NCI-H748 treated with DMSO at 0.1 percent for 48 hours (cell line): Measurements from ENCODE around the gene PLXND1.

Experiments
- DNase-seq: peaks from one replicate; lab custom pipeline; 2025; lab: John Stamatoyannopoulos, UW

PLXND1 gene

DNA sequence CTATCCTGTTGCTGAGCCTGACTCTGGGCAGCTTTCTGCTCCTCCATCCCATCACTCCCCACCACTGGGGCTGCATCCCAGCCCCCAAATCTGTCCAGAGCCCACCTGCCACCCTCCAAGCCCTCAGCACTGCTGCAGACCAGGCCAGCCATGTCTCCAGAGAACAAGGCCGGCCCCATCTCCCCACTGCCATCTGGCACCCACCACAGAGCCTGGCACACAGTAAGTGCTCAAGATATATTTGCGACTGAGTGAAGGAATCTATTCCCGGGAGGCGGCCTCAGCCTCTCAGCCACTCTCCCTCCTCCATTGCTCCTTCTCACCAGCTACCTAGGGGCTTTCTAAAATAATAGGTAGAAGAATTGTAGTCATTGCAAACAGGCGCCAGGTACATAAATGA, 4.8 kb downstream of the PLXND1 start:
- no peak for DNase-seq

DNA sequence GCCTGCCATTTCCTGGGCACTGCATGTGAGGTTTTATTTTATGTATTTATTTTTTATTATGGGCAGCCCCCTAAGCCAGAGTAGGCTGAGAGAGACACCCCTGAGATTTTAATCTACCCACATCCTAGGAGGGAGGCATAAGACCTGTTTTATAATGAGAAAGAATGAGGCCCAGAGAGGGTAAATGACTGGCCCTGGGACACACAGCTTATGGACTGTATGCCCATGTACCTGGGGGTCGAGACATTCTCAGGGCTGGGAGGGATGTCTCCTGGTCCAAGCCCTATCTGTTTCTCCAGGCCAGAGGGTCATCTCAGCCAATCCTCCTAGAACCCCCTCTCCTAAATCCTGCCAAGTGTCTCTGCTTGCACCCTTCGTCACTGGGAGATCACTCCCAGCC, 6.1 kb downstream of the PLXND1 start:
- no peak for DNase-seq

DNA sequence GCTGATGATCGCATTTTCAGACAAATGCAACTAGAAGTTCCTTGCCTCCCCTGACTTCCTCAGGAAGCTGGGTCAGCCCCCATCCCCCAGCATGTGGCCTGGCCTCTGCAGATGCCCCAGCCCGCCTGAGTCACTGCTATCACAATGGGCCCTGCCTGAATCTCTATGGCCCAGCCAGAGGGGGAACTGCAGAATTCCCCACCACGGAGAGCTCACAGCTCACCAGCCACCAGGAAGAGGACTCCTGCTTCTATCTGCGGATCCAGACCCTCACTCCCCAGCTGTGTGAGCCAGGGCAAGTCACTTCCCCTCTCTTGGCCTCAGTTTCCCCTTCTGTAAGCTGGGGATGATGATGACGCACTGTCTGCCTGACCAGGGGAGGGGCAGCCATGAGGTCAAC, 6.9 kb downstream of the PLXND1 start:
- no peak for DNase-seq

DNA sequence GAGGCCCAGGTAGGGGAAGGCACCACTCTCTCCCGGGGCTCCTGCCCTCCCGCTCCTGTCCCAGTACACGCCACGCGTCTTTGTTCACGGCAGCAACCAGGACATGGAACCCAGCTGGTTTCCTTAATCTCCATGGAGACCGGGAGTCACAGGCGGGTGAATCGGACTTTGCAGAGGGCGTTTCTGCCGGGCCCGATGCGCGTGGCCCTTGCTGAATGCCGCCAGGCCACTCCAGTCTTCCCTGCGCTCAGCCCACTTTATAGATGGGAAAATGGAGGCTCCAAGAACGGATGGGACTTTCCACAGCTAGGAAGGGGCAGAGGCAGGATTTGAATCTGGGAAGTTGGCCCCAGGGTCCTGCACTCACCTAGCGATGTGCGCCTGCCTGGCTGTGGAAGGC, 7.4 kb downstream of the PLXND1 start:
- DNase-seq = no peak

DNA sequence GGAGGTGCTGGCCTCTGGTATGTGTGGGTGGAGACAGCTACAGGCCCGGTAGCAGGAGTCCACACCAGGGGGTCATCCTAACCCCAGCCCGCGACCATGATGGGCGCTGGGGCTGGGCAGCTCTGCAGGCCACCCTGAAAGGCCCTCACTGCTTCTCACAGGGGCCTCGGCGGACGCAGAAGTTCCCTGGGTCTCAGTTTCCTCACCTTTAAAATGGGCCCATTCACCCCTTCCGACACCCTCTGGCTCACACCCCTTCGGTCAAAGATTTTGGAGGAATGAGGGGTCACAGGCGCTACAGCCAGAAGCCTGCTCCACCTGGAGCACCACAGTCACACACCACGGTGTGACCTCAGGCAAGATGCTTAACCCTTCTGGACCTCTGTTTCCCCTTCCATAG, 8.0 kb downstream of the PLXND1 start:
- DNase-seq = no peak

DNA sequence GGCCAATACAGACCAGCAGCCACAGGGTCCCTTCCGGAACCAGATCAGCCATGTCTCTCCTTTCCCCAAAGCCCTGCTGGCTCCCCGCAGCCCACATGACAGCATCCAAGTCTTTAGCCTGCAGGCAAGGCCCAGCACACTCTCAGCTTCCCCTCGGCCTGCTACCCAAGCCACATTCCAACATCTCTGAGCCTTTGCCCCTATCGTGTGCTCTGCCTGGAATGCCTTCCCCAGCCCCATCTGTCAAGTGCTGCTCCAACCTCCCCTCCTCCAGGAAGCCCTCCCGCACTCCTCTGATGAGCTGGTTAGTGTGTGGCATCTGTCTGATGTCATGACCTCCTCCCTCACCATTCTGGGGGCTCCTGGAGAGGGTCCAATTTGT, 8.5 kb downstream of the PLXND1 start:
- DNase-seq = no peak

DNA sequence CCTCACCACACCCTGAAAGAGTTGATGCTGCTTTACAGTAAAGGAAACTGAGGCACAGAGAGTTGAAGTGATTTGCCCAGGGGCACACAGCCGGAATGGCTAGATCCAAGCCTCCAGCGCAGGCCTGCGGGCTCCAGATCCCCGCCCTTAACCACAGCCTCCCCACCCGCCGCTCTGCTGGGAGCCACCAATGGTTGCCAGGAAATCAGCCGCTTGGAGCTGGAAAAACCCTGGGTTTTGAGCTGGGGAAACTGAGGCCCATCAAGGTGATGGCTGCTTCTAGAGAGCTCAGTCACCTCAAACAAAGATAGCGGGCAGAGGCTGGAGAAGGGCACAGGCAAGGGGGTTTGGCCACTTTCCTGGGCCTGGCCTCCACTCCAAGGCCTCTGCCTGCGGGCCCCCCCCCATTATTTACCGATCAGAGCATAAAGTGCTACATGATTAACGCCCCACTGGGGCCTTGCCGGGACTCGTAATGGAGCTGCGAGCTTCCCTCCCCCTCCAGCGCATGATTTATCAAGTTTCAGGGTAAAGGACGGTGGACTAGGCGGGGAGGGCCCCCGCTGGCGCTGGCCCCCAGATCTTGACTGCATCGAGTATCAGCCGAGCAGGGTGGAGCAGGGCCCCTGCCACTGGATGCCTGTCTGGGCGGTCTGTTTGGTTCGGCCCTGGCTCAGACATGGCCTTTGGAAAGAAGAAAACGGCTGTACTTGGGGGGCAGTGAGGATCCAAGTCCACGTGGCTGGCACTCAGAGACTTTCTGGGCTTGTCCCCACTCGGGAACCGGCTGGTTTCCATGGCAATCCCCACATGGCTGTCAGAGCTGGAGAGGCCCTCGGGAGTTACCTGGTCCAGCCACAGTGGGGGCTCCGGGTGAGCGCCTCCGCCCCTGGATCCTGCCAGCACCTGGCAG, 9.1 kb downstream of the PLXND1 start:
- no peak for DNase-seq

DNA sequence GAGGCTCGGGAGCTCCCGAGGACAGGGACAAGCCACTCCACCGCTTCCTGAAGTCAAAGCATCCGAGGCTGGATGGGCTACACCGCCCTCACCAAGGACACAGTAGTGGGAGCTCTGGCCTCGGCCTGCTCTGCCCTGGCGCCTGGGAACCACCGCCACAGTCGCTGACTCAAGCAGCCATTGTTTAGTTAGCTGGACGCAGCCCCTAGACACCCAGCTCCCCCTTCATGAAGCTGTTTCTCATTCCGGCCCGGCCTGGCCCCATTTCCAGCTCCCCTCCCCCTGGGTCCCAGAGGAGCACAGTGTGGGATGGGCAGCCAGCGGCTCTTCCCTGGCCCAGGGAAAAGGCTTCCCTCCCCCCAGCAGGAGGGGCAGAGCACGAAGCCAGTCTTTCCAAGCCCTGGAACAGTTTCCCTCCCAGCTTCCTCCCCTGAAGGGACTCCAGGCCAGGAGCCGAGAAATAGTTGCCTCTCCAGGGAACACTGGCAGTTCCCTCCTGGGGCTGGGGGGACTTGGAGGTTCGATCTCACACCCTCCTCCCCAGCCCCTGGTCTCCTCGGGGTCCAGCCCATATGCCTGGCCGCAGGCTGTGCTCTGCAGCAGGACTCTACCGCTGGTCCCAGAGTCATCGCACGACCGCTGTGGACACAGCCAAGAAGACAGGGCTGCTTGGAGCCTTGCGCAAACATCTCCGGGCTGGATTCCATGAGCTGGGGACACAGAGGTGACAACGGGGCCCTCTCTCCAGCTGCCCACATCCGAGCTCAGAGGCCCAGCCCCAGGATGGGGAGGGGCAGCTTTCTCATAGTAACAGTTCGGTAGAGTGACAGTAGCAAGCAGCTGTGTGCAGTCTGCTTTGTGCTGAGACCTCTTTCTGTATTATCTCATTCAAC, 10.0 kb downstream of the PLXND1 start:
- DNase-seq = no peak

DNA sequence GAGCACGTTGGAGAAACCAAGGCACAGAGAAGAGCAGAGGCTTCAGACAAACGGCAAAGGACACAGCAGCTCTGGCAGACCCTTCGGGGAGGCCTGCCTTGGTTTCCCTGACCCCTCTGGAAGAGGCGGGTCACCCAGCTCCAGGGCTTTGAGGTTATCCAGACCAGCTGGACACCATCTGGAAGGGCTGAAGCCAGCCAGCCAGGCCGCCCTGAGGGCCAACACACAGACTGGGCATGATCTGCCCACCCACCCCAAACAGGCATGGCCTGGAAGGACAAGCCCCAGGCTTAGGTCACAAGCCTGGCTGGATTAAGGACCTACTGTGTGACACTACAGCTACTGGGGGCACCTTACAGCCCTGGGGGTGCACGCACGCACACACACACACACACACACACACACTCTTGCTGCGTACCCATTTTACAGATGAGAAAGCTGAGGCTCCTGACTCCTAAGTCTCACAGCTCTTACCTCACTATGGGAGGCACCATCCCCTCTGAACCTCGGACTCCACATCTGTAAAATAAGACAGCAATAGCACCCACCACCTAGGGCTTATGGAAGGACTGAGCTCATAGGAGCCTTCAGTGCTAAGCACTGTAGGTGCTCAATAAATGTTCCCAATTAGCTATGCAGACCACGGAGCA, 10.8 kb downstream of the PLXND1 start:
- DNase-seq = no peak

DNA sequence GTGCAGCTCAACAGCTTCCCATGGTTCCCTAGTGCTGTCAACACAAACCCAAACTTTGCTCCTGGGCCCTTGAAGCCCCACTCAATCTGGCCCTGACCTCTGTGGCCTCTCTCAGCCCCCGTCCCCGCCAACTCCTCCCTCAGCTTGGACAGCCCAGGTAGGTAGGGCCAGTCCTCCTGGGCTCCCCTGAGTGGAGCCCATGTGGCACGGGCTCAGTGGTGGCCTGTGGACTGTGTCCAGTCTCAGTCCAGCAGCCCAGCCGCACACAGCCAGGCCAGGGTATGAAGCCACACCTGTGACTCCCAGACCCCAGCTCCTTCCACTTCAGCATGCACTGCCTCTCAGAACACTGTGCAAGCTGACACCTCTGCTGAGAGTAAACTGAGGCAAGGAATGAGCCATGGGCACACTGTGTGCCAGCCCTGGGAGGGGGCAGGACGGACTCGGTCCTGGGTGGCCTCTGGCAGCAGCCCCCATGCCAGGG, 11.5 kb downstream of the PLXND1 start:
- no peak for DNase-seq

DNA sequence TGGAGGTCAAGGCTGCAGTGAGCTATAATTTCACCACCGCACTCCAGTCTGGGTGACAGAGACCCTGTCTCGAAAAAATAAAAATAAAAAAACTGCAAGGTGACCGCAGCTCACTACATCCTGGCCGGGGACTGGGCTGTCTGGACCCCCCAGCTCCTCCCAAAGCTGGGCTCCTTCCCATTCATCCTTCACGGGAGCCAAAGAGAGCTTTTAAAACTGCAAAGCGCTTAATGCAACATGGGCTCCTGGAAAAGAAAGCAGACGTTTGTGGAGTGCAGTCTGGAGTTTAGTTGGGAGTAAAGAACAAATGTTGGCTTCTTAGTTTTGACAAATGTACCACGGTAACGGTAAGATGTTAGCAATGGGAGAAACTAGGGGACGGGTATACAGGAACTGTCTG, 12.1 kb downstream of the PLXND1 start:
- DNase-seq = no peak

DNA sequence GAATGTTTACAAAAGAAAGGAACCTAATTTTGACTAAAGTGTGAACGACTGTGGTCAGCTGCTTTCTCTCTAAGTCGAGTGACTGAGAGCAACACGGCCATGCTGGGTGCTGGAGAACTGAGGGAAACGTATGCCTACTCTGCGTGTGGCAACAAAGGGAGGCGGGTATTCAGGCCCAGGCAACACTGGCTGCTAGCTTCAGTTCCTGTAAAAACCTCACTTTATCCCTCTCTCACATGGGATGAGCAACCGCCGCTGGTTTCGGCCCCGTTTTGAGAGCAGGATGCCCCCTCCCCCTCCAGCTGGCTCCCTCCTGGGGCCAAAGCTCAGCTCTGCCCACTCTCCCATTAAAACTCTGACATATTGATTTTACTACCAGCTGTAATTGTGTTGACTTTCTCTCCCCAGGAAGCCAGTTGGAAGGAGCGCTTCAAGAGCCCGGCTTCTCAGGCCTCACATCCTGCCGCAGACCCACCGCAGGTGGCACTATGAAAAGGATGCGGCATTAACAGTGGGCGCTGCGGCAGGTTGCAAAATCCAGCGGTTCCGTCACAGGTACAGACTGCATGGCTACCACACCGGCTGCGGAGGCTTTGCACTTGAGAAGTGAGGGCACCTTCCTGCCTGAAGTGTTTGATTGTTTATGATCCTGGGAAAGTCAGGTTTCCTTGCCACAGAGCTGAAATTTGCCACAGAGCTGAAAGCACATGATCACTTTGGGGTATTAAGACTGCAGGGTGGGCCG, 12.7 kb downstream of the PLXND1 start:
- peak; percentile 80 for DNase-seq

DNA sequence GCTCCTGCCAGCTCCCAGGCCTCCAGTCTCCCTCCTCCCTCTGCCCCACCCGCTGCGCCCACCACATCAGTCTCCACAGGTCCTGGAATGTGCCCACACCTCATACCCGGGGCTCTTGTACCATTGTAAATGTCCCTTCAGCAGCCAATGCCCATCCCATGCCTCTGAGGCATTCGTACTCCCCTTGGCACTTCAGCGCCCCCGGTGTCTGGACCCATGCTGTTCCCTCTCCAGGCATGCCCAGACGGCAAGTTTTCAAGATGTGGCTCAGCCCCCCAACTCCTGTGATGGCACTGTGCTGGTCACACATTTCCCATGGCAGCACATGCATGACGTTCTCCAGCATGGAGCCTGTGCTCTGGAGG, 13.3 kb downstream of the PLXND1 start:
- no peak for DNase-seq

DNA sequence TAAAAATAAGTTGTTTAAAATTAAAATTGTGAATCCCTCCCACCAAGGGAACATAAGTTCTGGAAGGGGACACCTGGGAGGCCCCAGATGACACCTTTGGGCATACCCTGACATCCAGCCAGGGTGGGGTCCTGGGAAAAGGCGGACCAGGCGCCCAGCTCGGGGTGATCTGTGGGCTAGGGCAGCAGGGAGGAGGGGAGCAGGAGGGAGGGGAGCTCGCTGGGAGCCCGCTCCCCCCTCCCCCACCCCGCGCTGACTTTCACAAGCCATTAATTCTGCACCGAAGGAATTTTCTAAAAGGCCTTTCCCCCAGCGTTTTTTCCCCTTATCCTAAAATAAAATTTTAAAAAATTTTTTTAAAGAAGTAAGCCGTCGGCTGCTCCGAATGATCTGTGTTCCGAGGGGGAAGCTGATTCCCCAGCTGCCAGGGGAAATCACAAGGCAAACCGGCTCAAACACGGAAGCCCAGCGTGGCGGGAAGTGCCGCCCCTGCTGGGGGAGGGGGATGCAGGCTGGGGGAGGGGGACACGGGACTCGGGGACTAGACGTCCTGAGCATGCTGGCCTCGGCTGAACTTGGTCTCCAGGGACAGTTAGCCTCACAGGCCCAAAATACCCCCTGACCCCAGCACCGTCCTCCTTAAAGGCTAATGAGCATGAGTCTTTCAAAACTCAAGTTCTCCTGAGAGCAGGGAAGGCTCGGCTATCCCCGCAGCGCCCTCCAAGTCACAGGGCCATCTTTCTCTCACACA, 13.9 kb downstream of the PLXND1 start:
- DNase-seq = no peak

DNA sequence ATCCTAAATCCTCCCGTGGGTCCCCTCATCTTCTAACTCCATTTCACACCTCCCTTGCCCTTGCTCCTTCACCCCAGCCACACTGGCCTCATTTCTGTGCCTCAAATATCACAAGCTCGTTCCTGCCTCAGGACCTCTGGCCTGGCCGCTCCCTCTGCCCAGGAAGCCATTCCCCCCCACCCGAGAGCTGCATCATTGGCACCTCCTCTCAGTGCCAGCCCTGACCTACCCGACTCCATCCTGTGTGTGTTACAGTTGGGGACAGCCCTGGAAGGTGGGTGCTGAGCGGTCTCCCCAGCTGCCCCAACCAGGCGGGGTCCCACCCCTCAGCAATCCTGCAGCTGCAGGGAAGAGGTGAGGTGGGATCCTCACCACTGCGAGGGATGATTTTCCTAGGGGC, 14.5 kb downstream of the PLXND1 start:
- no peak for DNase-seq

DNA sequence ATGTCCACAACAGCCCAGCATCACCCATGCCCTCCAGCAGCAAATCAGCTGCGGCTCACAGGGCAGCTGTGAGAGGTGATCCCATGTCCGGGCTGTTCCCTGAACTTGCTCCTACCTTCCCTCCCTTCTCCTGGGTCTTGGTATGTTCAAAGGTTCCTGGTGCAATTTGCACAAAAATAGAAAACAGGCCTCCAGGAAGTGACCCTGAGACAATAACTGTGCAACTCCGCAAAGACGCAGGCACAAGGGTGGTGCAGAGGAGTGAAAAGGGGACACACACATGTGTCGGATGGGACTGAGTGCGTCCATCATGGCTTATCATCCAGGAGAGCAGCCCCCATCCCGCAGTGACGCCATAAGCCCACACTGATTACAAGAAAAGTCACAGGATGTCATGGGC, 16.3 kb downstream of the PLXND1 start:
- no peak for DNase-seq

DNA sequence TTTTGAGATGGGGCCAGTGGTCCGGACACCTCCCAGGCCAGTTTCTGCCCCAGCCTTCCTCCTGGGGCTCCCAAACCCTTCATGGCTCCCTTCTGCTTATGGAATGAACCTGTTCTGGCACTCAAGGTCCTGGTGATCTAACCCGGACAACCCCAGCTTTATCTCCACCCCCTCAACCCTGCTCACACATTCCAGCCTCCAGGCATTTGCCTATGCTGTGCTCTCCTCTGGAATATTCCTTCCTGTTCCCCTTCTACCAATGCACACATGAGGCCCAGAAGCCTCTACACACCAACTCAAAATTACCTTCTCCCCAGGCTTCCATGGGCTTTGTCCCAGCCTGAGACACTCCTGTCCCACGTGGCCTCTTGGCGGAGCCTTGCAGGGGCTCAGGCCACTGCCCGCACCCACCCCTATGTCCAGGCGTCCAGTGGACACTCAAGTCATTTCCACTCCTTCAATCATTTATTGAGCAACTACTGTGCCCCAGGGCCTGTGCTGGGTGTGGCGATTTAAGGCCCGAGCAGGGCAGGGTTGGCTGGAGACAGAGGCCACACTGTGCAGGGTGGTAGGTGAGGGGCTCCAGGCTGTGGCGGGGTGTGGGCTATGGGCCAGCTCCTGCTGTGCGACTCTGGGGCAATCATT, 18.8 kb downstream of the PLXND1 start:
- no peak for DNase-seq

DNA sequence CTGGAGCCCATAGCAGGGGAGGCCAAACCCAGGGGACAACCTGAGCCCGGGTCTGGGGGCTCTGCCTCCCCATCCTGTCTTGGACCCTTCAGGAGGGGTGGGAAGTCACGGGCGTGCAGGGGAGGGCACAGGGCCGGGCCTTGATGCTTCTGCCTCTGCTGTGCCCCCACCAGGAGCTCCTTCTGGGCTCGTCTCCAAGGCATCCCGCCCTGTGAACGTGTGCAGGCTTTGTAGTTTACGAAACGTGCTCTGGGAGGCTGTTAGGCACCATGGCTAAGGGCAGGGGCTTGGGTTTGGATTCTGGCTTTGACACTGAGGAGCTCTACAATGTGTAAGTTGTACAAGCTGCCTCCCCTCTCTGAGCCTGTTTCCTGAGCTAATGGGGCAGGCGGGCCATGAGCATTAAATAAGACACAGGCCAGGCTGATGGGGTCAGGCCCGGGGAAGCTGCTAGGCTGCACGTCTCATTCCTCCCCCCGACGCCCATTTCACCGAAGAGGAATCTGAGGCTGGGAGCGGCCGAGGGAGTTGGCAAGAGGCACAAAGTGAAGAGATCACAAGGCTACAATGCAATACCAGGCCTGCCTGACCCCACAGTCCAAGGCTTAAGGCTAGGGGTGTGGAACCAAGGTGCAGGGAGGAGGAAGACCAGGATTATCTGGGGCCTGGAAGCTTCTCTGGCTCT, 19.6 kb downstream of the PLXND1 start:
- DNase-seq = no peak

DNA sequence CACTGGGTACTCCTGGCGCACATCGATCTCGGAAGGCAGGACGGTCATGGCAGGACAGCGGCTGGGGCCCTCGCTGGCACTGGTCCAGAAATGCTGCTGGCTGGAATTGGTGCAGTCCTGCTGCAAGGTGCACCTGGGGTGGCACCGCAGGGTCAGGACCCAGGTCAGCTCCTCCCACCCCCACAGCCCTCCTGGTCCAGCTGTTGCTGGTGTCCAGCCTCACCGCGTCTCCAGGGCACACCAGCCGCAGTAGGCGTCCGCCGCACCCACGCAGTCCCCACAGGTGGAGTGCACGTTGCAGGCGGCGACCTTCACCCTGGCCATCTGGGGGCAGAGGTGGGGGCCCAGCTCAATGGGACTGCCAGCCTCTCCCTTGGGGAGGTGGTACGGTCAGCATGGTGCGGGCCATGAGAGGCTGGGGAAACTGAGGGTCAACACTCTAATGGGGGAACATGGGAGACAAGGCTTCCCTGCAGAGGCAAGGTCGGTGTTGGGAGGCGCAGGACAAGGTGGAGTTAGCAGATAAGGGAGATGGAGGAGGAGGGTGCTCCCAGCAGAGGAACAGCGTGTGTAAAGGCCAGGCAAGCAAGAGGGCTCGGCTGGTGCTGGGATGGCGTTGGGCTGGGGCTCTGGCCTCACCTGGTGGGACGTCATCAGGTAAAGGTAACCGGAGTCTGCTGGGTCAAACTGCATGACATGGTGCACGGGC, 20.4 kb downstream of the PLXND1 start:
- DNase-seq = no peak
